HG02885 (cell line): ENCODE results near the gene UBASH3A.

Experiments
- ATAC-seq: cut with Tn5 transposase; IDR thresholded peaks from one replicate; pipeline ENCODE4 v1.9.1; 2021; ENCODE audit warnings: mild to moderate bottlenecking; ENCODE audit not compliant: unreplicated experiment, poor library complexity

UBASH3A gene

GRCh38 chr21:42389449-42389835 lies 14.3 kb upstream of the UBASH3A start:
- ATAC-seq, result no peak

- no peak for ATAC-seq
Measured at GRCh38 chr21:42390193-42390592, 13.5 kb upstream of the UBASH3A start.

GRCh38 chr21:42390696-42391095 lies 13.0 kb upstream of the UBASH3A start:
- ATAC-seq, result no peak

- ATAC-seq, result no peak
Measured at GRCh38 chr21:42391297-42391696, 12.4 kb upstream of the UBASH3A start.

GRCh38 chr21:42392731-42393442 lies 10.8 kb upstream of the UBASH3A start:
- ATAC-seq, result peak; percentile 65

GRCh38 chr21:42393443-42393950 lies 10.2 kb upstream of the UBASH3A start:
- ATAC-seq, result no peak

- ATAC-seq, result no peak
Measured at GRCh38 chr21:42395302-42395701, 8.4 kb upstream of the UBASH3A start.

- no peak for ATAC-seq
Measured at GRCh38 chr21:42395905-42396651, 7.6 kb upstream of the UBASH3A start, which contains the start of gene TMPRSS3. Gene TMPRSS3, minus strand, starts transcription at chr21:42396052. Its CDS starts 635 bp downstream, at chr21:42395417.

GRCh38 chr21:42396799-42397745 lies 6.6 kb upstream of the UBASH3A start:
- no peak for ATAC-seq

- ATAC-seq, result no peak
Measured at GRCh38 chr21:42397746-42398394, 5.8 kb upstream of the UBASH3A start.

GRCh38 chr21:42398436-42399028 lies 5.2 kb upstream of the UBASH3A start:
- ATAC-seq, result no peak

- ATAC-seq, result no peak
Measured at GRCh38 chr21:42400525-42400924, 3.2 kb upstream of the UBASH3A start.

- no peak for ATAC-seq
Measured at GRCh38 chr21:42401154-42401553, 2.5 kb upstream of the UBASH3A start.

GRCh38 chr21:42401820-42402251 lies 1.9 kb upstream of the UBASH3A start:
- no peak for ATAC-seq

- no peak for ATAC-seq
Measured at GRCh38 chr21:42404539-42404938, 837 bp downstream of the UBASH3A start.

GRCh38 chr21:42405064-42406013 lies 1.6 kb downstream of the UBASH3A start:
- ATAC-seq, result no peak

- no peak for ATAC-seq
Measured at GRCh38 chr21:42406201-42406621, 2.5 kb downstream of the UBASH3A start.

GRCh38 chr21:42406866-42407265 lies 3.2 kb downstream of the UBASH3A start:
- ATAC-seq, result no peak
